ENCODE data around the gene MED19.

MED19 gene

GRCh38 chr11:57711414-57712255 lies at the start of gene MED19:
MED19 (minus strand) TSS chr11:57712215; CDS start chr11:57712179, 36 bp downstream.
- Mint-ChIP-seq H3K4me1 (peaks cover 26% of the 10 kb centered on the region), H3K36me3 (ENCODE audit: low read depth) (peaks cover 41% of the 10 kb centered on the region), H3K4me3 (peak within 1 kb of the TSS; percentile 93 to 95 (median 94)), H3K27me3 (ENCODE audit: low read depth) (no peaks in the 10 kb centered on the region), H3K27ac (peak within 1 kb of the TSS; percentile 84 to 95 (median 86)), H3K9me3 (peaks cover 5% of the 10 kb centered on the region)
- no peak for TF ChIP-seq CTCF (IDR thresholded peaks at IDR 0.05; ENCODE audit: unreplicated experiment in 3 of 3)

DNA sequence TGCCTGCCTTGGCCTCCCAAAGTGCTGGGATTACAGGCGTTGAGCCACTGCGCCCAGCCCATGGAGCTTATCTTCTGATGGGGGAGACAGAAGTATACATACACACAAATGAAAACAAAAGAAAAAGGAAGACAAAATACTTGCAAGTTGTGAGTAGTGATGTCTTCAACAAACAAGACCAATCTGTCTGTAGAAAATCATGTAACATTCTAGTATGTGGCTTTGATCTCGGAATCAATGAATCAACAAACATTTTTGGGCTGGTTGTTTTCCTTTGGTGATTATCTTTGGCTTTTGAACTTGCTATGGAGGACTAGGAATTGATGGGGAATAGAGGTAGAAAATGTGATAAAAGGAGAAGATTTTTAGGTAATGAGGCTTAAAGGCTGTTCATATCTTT lies 46.2 kb upstream of the MED19 start:
- TF ChIP-seq CTCF (IDR thresholded peaks at IDR 0.05; ENCODE audit: unreplicated experiment in 3 of 3), result no peak
- no peaks in the 10 kb centered on the region for H3K27me3 Mint-ChIP-seq (ENCODE audit: low read depth)
- no peaks in the 10 kb centered on the region for H3K36me3 Mint-ChIP-seq (ENCODE audit: low read depth)
- H3K9me3 Mint-ChIP-seq, result no peaks in the 10 kb centered on the region
- H3K27ac Mint-ChIP-seq, result peak overlapping the region in 1 of 3 experiments; percentile 3
- peak overlapping the region in 1 of 3 experiments; percentile 1 for H3K4me3 Mint-ChIP-seq
- peaks cover 5% of the 10 kb centered on the region for H3K4me1 Mint-ChIP-seq

DNA sequence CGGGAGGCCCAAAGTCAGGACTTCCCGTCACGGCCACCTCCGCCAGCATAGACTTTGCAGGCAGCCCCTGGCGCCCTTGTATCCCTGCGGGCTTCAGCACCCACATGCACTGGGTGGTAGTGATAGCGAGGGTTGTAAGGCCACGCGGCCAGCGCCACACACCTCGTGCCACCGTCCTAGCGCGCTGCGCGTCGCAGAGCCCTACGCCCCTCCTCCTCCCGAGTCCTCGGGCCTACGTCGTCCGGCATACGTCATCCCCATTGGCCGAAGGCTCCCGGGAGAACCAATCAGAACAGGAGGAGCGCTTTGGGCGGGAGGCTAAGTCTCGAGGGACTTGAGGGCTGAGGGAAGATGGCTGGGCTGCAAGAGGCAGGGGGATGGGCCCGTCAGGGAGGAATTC lies 40.9 kb upstream of the MED19 start:
- no peaks in the 10 kb centered on the region for H3K9me3 Mint-ChIP-seq
- peaks cover 3% of the 10 kb centered on the region for H3K36me3 Mint-ChIP-seq (ENCODE audit: low read depth)
- no peaks in the 10 kb centered on the region for H3K27me3 Mint-ChIP-seq (ENCODE audit: low read depth)
- no peak for TF ChIP-seq CTCF (IDR thresholded peaks at IDR 0.05; ENCODE audit: unreplicated experiment in 3 of 3)
- no peak overlapping the region for H3K4me3 Mint-ChIP-seq
- H3K27ac Mint-ChIP-seq, result no peak overlapping the region
- H3K4me1 Mint-ChIP-seq, result no peaks in the 10 kb centered on the region

- H3K27ac Mint-ChIP-seq, result peak within 1 kb of the TSS in 1 of 3 experiments; percentile 3
- H3K9me3 Mint-ChIP-seq, result no peaks in the 10 kb centered on the region
- peak; percentile 26 to 48 (median 47) for TF ChIP-seq CTCF (IDR thresholded peaks at IDR 0.05; ENCODE audit: unreplicated experiment in 3 of 3)
- peaks cover 9% of the 10 kb centered on the region for H3K36me3 Mint-ChIP-seq (ENCODE audit: low read depth)
- H3K4me1 Mint-ChIP-seq, result no peaks in the 10 kb centered on the region
- H3K4me3 Mint-ChIP-seq, result no peak within 1 kb of the TSS
- H3K27me3 Mint-ChIP-seq (ENCODE audit: low read depth), result no peaks in the 10 kb centered on the region
Observed at GRCh38 chr11:57751676-57752253, 39.8 kb upstream of the MED19 start, which contains the start of gene BTBD18. BTBD18 (minus strand) TSS chr11:57751819; CDS start chr11:57751188, 631 bp downstream.

GRCh38 chr11:57751176-57751575 lies 39.2 kb upstream of the MED19 start:
- TF ChIP-seq CTCF (IDR thresholded peaks at IDR 0.05; ENCODE audit: unreplicated experiment in 3 of 3), result no peak
- Mint-ChIP-seq H3K36me3 (ENCODE audit: low read depth) (peaks cover 9% of the 10 kb centered on the region), H3K27me3 (ENCODE audit: low read depth) (no peaks in the 10 kb centered on the region), H3K27ac (no peak overlapping the region), H3K9me3 (no peaks in the 10 kb centered on the region), H3K4me1 (no peaks in the 10 kb centered on the region), H3K4me3 (no peak overlapping the region)
